Measurements from ENCODE around the gene AATF. TPM values are rescaled to one million over a fixed set of nuclear protein-coding genes. Genes with fewer than 3 reads are reported as not detected.

The AATF gene
- total and polyA plus RNA-seq, 2 of the 8 experiments (the other 6 are each of a cell fraction or from before 2014, with no cell fraction given): 20.1 to 62.8 TPM

DNA sequence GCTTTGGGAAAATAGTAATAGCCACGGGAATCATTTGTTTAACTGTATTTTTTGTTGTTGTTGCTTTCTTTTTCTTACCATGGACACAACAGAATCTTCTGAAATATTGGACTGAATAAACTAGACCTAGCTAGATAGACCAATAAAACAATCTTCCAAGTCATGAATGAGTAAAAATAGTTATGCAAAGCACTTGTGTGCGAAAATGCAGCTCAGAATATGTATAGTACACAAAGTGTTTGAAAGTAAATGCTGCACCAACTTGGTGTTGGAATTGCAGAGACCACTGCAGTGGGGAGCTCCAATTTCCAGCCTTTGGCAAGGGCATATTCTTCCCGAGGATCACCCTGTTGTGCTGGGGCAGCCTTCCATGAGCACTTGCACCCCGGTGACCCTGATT lies 68.0 kb downstream of the AATF start (continued):
- TF ChIP-seq, protein P1, sequence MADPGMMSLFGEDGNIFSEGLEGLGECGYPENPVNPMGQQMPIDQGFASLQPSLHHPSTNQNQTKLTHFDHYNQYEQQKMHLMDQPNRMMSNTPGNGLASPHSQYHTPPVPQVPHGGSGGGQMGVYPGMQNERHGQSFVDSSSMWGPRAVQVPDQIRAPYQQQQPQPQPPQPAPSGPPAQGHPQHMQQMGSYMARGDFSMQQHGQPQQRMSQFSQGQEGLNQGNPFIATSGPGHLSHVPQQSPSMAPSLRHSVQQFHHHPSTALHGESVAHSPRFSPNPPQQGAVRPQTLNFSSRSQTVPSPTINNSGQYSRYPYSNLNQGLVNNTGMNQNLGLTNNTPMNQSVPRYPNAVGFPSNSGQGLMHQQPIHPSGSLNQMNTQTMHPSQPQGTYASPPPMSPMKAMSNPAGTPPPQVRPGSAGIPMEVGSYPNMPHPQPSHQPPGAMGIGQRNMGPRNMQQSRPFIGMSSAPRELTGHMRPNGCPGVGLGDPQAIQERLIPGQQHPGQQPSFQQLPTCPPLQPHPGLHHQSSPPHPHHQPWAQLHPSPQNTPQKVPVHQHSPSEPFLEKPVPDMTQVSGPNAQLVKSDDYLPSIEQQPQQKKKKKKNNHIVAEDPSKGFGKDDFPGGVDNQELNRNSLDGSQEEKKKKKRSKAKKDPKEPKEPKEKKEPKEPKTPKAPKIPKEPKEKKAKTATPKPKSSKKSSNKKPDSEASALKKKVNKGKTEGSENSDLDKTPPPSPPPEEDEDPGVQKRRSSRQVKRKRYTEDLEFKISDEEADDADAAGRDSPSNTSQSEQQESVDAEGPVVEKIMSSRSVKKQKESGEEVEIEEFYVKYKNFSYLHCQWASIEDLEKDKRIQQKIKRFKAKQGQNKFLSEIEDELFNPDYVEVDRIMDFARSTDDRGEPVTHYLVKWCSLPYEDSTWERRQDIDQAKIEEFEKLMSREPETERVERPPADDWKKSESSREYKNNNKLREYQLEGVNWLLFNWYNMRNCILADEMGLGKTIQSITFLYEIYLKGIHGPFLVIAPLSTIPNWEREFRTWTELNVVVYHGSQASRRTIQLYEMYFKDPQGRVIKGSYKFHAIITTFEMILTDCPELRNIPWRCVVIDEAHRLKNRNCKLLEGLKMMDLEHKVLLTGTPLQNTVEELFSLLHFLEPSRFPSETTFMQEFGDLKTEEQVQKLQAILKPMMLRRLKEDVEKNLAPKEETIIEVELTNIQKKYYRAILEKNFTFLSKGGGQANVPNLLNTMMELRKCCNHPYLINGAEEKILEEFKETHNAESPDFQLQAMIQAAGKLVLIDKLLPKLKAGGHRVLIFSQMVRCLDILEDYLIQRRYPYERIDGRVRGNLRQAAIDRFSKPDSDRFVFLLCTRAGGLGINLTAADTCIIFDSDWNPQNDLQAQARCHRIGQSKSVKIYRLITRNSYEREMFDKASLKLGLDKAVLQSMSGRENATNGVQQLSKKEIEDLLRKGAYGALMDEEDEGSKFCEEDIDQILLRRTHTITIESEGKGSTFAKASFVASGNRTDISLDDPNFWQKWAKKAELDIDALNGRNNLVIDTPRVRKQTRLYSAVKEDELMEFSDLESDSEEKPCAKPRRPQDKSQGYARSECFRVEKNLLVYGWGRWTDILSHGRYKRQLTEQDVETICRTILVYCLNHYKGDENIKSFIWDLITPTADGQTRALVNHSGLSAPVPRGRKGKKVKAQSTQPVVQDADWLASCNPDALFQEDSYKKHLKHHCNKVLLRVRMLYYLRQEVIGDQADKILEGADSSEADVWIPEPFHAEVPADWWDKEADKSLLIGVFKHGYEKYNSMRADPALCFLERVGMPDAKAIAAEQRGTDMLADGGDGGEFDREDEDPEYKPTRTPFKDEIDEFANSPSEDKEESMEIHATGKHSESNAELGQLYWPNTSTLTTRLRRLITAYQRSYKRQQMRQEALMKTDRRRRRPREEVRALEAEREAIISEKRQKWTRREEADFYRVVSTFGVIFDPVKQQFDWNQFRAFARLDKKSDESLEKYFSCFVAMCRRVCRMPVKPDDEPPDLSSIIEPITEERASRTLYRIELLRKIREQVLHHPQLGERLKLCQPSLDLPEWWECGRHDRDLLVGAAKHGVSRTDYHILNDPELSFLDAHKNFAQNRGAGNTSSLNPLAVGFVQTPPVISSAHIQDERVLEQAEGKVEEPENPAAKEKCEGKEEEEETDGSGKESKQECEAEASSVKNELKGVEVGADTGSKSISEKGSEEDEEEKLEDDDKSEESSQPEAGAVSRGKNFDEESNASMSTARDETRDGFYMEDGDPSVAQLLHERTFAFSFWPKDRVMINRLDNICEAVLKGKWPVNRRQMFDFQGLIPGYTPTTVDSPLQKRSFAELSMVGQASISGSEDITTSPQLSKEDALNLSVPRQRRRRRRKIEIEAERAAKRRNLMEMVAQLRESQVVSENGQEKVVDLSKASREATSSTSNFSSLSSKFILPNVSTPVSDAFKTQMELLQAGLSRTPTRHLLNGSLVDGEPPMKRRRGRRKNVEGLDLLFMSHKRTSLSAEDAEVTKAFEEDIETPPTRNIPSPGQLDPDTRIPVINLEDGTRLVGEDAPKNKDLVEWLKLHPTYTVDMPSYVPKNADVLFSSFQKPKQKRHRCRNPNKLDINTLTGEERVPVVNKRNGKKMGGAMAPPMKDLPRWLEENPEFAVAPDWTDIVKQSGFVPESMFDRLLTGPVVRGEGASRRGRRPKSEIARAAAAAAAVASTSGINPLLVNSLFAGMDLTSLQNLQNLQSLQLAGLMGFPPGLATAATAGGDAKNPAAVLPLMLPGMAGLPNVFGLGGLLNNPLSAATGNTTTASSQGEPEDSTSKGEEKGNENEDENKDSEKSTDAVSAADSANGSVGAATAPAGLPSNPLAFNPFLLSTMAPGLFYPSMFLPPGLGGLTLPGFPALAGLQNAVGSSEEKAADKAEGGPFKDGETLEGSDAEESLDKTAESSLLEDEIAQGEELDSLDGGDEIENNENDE (IDR thresholded peaks at IDR 0.05; ENCODE audit: insufficient replicate concordance, low read length): no peak
- TF ChIP-seq TAF1 (IDR thresholded peaks at IDR 0.05; ENCODE audit: low read depth, low read length) (no peak), MAFK (IDR thresholded peaks at IDR 0.05; ENCODE audit: low read depth, low read length) (no peak), HDAC6 (IDR thresholded peaks at IDR 0.05; ENCODE audit: low read depth, low read length) (no peak), SIRT6 (IDR thresholded peaks at IDR 0.05; ENCODE audit: low read length) (no peak), KDM4A (IDR thresholded peaks at IDR 0.05; ENCODE audit: low read depth, low read length, severe bottlenecking) (no peak), SP4 (IDR thresholded peaks at IDR 0.05; ENCODE audit: low read length) (no peak), RNF2 (IDR thresholded peaks at IDR 0.05; ENCODE audit: borderline replicate concordance, low read depth, low read length, missing control alignments, poor library complexity, severe bottlenecking) (no peak), POLR2AphosphoS5 (IDR thresholded peaks at IDR 0.05; ENCODE audit: low read depth, low read length) (no peak), NANOG (IDR thresholded peaks at IDR 0.05; ENCODE audit: insufficient read depth, low read depth, low read length, poor library complexity, severe bottlenecking) (no peak), TBP (IDR thresholded peaks at IDR 0.05; ENCODE audit: low read depth, low read length) (no peak), POLR2A (IDR thresholded peaks at IDR 0.05; ENCODE audit: control extremely low read depth in 1 of 2, low read depth in 2 of 2, low read length in 2 of 2) (no peak), POU5F1 (IDR thresholded peaks at IDR 0.05; ENCODE audit: low read depth, low read length) (no peak)

Measured in H1 (cell line).